GM19238 (cell line): ENCODE data around the gene SDSL.

Experiments used
- DNase-seq: peaks from one replicate; pipeline ENCODE4 v3.0.0; 2011; ENCODE audit warnings: low spot score; ENCODE audit not compliant: insufficient read length

The SDSL gene

GRCh38 chr12:113396828-113397496, 25.2 kb upstream of the SDSL start:
- DNase-seq, result no peak

- DNase-seq, result no peak
These were observed 24.5 kb upstream of the SDSL start for GRCh38 chr12:113397497-113398197.

- no peak for DNase-seq
These were observed 23.6 kb upstream of the SDSL start for GRCh38 chr12:113398346-113399290.

DNA sequence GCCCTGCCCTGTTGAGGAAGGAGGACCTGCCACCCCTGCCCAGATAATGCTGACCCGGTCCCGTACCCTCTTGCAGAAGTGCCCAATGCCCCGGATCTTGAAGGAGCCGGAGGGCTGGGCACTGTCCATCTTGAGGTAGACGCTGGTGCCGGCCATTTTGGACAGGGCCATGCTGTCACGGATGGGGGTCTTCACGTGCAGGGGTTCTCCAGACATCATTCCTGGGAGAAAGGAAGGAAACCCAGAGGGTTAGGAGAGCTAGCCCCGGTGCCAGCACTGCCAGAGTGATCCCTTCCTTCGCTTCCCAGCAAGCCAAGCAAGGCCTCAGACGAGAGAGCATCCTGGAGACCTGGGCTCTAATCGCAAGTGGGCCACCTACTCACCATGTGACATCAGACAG, 22.7 kb upstream of the SDSL start:
- DNase-seq, result no peak

DNA sequence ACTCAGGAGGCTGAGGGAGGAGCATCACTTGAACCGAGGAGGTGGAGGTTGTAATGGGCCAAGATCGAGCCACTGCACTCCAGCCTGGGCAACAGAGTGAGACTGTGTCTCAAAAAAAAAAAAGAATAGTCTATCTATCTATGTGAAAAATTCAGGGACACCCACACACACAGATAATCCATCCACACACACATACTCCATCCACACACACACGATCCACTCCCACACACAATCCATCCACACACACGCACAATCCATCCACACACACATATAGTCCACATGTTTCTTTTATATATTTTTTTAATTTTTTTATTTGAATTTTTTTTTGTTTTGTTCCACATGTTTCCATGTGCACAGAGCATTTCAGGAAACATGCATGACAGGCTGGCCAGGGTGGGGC, 21.8 kb upstream of the SDSL start:
- DNase-seq, result no peak

- no peak for DNase-seq
These were observed 20.8 kb upstream of the SDSL start for GRCh38 chr12:113401066-113402000.

DNA sequence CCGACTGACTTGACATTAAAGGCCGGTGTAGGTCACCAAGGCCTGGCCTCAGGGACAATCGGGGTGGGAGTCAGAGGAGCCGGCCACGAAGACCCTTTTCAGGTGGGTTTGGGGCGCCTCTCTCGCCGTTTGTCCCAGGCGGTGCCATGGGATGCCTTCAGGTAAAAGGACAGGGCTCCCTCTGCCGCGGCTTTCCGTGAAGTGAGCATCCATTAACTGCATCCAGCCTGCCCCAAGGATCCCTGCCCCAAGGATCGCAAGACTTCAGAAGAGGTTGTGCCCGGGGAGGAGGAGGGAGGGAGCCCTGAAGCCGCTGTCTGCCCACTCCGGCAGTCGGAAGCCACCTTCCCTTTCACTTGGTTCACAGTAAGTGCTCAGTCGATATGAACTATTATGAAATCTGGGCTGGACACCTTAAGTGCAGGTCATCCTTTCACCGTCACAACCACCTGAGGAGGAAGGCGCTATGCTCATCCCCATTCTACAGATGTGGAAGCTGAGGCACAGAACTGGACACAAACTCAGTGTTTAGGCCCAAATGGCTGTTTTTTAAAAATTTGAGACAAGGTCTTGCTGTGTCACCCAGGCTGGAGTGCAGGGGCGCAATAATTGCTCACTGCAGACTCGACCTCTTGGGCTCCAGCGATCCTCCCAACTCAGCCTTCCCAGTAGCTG, 19.5 kb upstream of the SDSL start:
- DNase-seq, result no peak

DNA sequence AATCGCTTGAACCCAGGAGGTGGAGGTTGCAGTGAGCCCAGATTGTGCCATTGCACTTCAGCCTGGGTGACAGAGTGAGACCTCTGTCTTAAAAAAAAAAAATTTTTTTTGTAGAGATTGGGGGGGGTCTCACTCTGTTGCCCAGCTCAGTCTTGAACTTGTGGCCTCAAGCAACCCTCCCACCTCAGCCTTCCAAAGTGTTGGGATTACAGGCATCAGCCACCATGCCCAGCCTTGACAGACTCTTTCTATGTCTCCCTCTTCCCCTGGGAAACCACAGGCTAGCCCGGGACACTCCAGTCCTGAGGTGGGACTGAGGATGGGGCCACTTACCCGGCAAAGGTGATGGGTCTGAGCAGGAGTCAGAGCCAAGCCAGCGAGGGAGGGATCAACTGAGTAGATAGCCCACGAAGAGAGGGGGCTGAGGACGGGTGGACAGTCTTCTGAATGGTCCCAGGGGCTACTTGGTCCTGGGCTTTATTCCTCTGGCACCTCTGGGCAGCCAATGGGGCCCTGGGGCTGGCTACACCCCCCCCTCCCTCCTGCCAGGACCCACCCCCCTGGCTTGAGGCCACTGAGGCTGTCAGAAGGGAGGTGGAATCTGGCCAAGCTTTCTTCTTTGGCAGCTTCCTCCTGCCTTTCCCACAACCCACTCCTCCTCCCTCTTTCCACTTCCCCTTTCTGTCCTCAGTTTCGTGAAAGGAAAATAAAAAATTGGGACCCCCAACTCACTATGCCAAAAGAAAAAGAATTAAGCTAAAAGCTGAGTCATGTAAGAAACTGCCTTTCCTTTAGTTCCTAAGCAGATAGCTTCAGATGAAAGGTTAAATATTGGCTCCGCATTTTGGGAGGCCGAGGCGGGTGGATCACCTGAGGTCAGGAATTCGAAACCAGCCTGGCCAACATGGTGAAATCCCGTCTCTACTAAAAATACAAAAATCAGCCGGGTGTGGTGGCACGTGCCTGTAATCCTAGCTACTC, 18.5 kb upstream of the SDSL start, which contains the start of gene SDS:
Gene SDS, minus strand, starts transcription at position 453 of the 981 bp plus-strand sequence. CDS start 4,179 bp downstream, outside the sequence.
- no peak for DNase-seq

- no peak for DNase-seq
These were observed 16.5 kb upstream of the SDSL start for GRCh38 chr12:113405694-113406093.

DNA sequence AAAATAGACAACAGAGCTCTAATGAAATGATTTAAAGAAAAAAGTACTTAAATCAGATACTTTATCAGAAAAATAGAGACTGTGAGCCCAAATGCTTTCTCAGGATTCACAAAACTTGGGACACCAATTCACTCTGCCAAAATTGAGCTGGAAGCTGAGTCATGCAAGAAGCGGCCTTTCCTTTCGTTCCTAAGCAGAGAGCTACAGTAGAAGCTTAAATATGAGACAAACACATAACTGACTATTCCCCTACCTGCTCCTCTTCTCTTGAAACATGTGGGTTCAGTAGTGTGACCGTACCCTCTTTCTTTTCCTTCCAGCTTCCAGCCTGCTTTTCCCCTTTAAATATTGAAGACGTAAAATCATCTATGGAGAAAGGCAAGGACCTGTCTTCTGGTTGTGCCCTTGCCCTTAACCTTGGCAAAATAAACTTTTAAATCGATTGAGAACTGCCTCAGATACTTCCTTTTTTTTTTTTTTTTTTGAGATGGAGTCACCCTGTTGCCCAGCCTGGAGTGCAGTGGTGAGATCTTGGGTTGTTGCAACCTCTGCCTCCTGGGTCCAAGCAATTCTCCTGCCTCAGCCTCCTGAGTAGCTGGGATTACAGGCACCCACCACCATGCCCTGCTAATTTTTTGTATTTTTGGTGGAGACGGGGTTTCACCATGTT, 14.1 kb upstream of the SDSL start:
- no peak for DNase-seq

GRCh38 chr12:113408756-113409298, 13.4 kb upstream of the SDSL start:
- no peak for DNase-seq

DNA sequence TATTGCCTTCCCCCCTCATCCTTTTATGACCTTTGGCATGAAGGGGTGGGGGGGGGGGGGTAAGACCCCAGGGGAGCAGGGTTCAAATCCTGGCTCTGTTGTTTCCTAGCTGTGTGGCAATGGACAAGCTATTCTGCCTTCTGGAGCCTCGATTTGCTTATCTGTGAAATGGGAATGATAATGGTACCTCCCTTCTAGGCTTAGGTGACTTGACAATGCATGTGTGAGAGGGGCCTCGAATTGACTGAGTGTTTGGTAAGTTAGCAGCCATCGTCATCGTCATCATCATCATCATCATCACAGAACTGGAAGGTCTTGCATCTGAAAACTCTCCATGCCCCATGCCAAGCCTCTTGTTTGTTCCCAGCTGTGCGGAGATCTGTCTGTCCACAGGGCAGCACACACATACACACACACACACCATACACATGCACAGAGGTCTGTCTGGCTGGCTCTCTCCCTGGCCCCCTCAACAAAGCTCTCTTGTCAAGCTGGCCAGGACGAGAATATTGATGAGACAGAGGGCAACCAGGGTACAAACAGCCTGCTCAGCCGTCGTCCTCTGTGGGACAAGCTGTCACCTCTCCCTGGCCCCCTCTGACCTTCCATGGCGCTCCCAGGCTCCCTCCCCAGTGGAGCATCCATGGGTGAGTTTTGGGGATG, 12.6 kb upstream of the SDSL start:
- no peak for DNase-seq

- DNase-seq, result no peak
These were observed 8.7 kb upstream of the SDSL start for GRCh38 chr12:113413488-113413939.

DNA sequence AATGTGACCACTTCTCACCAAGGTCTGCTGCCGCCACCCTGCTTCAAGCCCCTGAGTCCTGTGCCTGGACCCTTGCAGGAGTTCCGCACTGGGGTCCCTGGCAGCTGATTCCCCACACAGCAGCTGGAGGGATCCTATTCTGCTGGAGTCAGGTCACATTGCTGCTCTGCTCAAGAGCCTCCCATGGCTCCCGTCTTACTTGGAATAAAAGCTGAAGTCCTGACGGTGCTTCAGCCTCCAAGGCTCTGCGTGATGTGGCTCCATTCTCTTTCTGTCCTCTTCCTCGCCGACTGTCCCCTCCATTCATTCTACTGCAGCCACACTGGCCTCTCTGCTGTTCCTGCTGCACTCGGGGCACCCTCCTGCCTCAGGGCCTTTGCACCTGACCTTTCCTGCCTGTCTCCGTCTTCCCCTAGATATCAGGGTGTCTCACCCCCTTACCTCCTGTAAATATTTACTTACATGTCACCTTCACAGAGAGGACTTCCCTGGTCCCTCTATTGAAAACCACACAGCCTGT, 7.6 kb upstream of the SDSL start:
- DNase-seq, result no peak

DNA sequence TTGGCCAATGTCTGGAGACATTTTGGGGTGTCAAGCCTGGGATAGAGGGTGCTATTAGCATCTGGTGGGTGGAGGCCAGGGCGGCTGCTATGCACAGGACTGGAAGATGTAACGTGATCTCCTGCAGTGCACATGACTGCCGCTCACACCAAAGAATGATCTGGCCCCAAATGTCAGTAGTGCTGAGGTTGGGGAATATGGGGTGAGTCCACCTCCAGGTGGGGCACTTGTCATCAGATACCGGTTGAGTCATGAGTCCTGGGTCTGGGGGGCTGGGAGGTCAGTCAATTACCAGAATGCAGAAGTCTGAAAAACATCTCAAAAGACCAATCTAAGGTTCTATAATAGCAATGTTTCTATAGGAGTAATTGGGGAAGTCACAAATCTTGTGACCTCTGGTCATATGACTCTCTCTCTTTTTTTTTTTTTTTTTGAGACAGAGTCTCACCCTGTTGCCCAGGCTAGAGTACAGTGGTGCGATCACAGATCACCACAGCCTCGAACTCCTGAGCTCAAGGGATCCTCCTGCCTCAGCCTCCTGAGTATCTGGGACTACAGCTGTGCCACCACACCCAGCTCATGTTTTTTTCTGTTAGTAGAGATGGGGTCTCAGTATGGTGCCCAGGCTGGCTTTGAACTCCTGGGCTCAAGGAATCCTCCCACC, 6.0 kb upstream of the SDSL start:
- DNase-seq, result no peak

DNA sequence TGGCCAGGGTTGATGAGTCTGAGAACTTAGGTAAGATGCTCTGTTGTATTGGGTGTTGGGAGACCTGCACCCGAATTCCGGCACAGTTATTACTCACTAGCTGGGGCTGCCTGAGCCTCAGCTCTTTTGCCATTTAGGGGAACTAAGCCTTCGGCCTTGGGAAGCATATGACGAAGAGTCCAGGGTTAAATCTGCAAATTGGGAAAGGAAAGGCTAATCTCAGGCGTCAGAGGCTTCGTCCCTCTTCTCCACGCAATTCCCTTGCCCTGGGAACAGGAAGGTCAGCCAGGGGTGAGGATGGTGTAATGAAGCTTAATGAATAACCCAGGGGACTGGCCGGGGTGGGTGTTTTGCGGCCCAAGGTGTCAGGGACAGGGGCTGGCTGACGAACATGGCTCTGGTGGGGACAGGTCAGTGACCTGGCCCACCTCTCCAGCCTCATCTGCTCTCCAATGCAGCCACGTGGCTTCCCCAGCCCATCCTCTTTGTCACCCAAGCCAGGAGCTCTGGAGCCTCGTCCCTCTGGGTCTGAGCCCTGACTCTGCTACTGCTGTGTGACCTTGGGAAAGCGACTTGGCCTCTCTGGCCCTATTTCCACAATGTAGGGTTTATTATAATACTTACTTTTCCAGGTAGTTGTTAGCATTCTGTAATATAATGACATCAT, 3.8 kb upstream of the SDSL start:
- no peak for DNase-seq
